A673 (cell line): ENCODE results near the gene SMIM13.

ENCODE experiments used
- CTCF ChIP-seq: fragments of 300-800, 200-600 bp; sonication (generic); conservative IDR thresholded peaks from 2 replicates; pipeline ENCODE4 v1.5.1; 2017; ENCODE audit warnings: low read depth, mild to moderate bottlenecking, antibody characterized with exemption, low read length, moderate library complexity, mixed read lengths
- EZH2 ChIP-seq: fragments of 200-600 bp; sonication (generic); IDR thresholded peaks from 2 replicates; pipeline ENCODE4 v1.6.1; 2017; ENCODE audit warnings: borderline replicate concordance, low read depth, mild to moderate bottlenecking, mixed read lengths, antibody characterized with exemption, low read length; ENCODE audit not compliant: poor library complexity, severe bottlenecking

- TF ChIP-seq CTCF (no peak), EZH2 (no peak)
Observed at GRCh38 chr6:11164717-11165646, 71.3 kb downstream of the SMIM13 start.
